BE2C (cell line): ENCODE data around the gene RNASET2.

Experiments
- DNase-seq: peaks from one replicate; pipeline ENCODE4 v3.0.0-alpha.2; 2020
- H3K27me3 ChIP-seq: fragments of 250-450 bp; sonication (Bioruptor Pico); 2 replicates; pipeline ENCODE4 v1.5.1; 2020; ENCODE audit warnings: mild to moderate bottlenecking
- H3K36me3 ChIP-seq: fragments of 250-450 bp; sonication (Bioruptor Pico); 2 replicates; pipeline ENCODE4 v1.5.1; 2020; ENCODE audit warnings: mild to moderate bottlenecking
- H3K4me1 ChIP-seq: fragments of 250-450 bp; sonication (Bioruptor Pico); 2 replicates; pipeline ENCODE4 v1.5.1; 2020
- H3K4me3 ChIP-seq: 2 replicates; pipeline ENCODE4 v1.5.1; 2011; ENCODE audit warnings: low read depth, low read length
- H3K9me3 ChIP-seq: fragments of 250-450 bp; sonication (Bioruptor Pico); 2 replicates; pipeline ENCODE4 v1.5.1; 2020
- CTCF ChIP-seq: IDR thresholded peaks from 2 replicates; pipeline ENCODE4 v1.5.1; 2012; ENCODE audit warnings: mild to moderate bottlenecking, low read depth, low read length

RNASET2 gene

GRCh38 chr6:166998256-166999144, 42.1 kb upstream of the RNASET2 start:
- H3K27me3 ChIP-seq, result no peaks in the 10 kb centered on the region
- no peaks in the 10 kb centered on the region for H3K9me3 ChIP-seq
- no peak for TF ChIP-seq CTCF
- peak overlapping the region; percentile 91 for H3K4me3 ChIP-seq
- no peaks in the 10 kb centered on the region for H3K4me1 ChIP-seq
- H3K36me3 ChIP-seq, result no peaks in the 10 kb centered on the region; the same call in 1 of the 2 replicates
- peak; percentile 34 for DNase-seq

- peak; percentile 77 for DNase-seq
- Histone ChIP-seq H3K27me3 (no peaks in the 10 kb centered on the region), H3K4me3 (peak overlapping the region; percentile 91), H3K9me3 (no peaks in the 10 kb centered on the region), H3K4me1 (no peaks in the 10 kb centered on the region), H3K36me3 (no peaks in the 10 kb centered on the region; the same call in 1 of the 2 replicates)
- TF ChIP-seq CTCF, result peak; percentile 67
These were observed 41.5 kb upstream of the RNASET2 start for GRCh38 chr6:166997768-166998255.

GRCh38 chr6:166997348-166997747, 41.0 kb upstream of the RNASET2 start:
- Histone ChIP-seq H3K9me3 (no peaks in the 10 kb centered on the region), H3K27me3 (no peaks in the 10 kb centered on the region), H3K4me3 (peak overlapping the region; percentile 91), H3K4me1 (no peaks in the 10 kb centered on the region), H3K36me3 (no peaks in the 10 kb centered on the region; the same call in 1 of the 2 replicates)
- no peak for TF ChIP-seq CTCF
- no peak for DNase-seq

- no peak for DNase-seq
- Histone ChIP-seq H3K27me3 (no peaks in the 10 kb centered on the region), H3K4me1 (no peaks in the 10 kb centered on the region), H3K9me3 (no peaks in the 10 kb centered on the region), H3K36me3 (no peaks in the 10 kb centered on the region; the same call in 1 of the 2 replicates), H3K4me3 (no peak overlapping the region)
- no peak for TF ChIP-seq CTCF
These were observed 40.1 kb upstream of the RNASET2 start for GRCh38 chr6:166996406-166996805.

- Histone ChIP-seq H3K4me1 (no peaks in the 10 kb centered on the region; the same call in 1 of the 2 replicates), H3K27me3 (no peaks in the 10 kb centered on the region), H3K4me3 (no peak overlapping the region), H3K9me3 (no peaks in the 10 kb centered on the region), H3K36me3 (no peaks in the 10 kb centered on the region)
- peak; percentile 58 for TF ChIP-seq CTCF
- peak; percentile 27 for DNase-seq
These were observed 33.2 kb upstream of the RNASET2 start for GRCh38 chr6:166989427-166990032.

GRCh38 chr6:166988674-166989201, 32.4 kb upstream of the RNASET2 start:
- no peak overlapping the region for H3K4me3 ChIP-seq
- TF ChIP-seq CTCF, result no peak
- no peak for DNase-seq
- no peaks in the 10 kb centered on the region for H3K36me3 ChIP-seq
- H3K9me3 ChIP-seq, result no peaks in the 10 kb centered on the region
- no peaks in the 10 kb centered on the region; the same call in 1 of the 2 replicates for H3K4me1 ChIP-seq
- H3K27me3 ChIP-seq, result no peaks in the 10 kb centered on the region
